Body of pancreas (tissue), 4 donors: ENCODE data around the gene PLEKHG2.

Experiments used
- CTCF ChIP-seq, 7 experiments: fragments of 450-650 bp in 4 of 7; fragments of 200-600 bp in 3 of 7; sonication (generic) in 3 of 7; IDR thresholded peaks; one replicate each; pipeline ENCODE4 v1.5.1; 2016 to 2019; ENCODE audit warnings: antibody characterized with exemption in 7 of 7
- POLR2A ChIP-seq, 3 donors: fragments of 450-650 bp; IDR thresholded peaks; one replicate each; pipeline ENCODE4 v1.6.1; 2016; ENCODE audit warnings: antibody characterized with exemption in 3 of 3, mild to moderate bottlenecking in 2 of 3

- TF ChIP-seq CTCF (IDR thresholded peaks at IDR 0.05) (peak in 1 of 7 experiments; percentile 38), POLR2A (IDR thresholded peaks at IDR 0.05) (peak; percentile 90 to 98 (median 98))
Measured at GRCh38 chr19:39435499-39436349, 23.3 kb downstream of the PLEKHG2 start, which contains the start of gene RPS16.
